Sciatic nerve (tissue), 2 donors: ENCODE measurements around the gene MSRB1. TPM values are rescaled to one million over a fixed set of nuclear protein-coding genes. Genes with fewer than 3 reads are reported as not detected.
A peak's percentile ranks its signal among the peaks of the same experiment; 100 is the strongest.

Source experiments
- ATAC-seq: fragments of 200-7000 bp; cut with Tn5 transposase; one replicate; pipeline ENCODE4 v1.9.1; 2020; ENCODE audit warnings: mild to moderate bottlenecking, moderate library complexity
- DNase-seq: peaks from one replicate; pipeline ENCODE4 v3.0.0-alpha.2; 2020; ENCODE audit warnings: low spot score
- intact Hi-C: fragments of 100-400 bp; cut with DNase I; formaldehyde crosslinking; loops from one replicate; pipeline ENCODE4 v1.14.2; 2022
- total RNA-seq: library from RNA; stranded (reverse); fragmentation: NEBNext Ultra II Directional; extraction: Animal tissue kit (Norgen Biotek cat#: 25700); gene quantifications from one replicate; pipeline ENCODE4 v1.2.1, GENCODE V29; 2021
- donor health status: DM: no; HTN: no; CAD: no.
- donor health status: DM: no; HTN: no; CAD: no.

The MSRB1 gene
- total RNA-seq, 1 donor from 2014 or later = 16.0 TPM

- no peak for ATAC-seq
- no peak for DNase-seq
- intact Hi-C loops = loop anchor here (5.0 kb wide), 1 partner anchor 732 kb away; no protein-coding TSS in a partner anchor
Observed at GRCh38 chr16:1980030-1980769, 37.2 kb upstream of the MSRB1 start.

DNA sequence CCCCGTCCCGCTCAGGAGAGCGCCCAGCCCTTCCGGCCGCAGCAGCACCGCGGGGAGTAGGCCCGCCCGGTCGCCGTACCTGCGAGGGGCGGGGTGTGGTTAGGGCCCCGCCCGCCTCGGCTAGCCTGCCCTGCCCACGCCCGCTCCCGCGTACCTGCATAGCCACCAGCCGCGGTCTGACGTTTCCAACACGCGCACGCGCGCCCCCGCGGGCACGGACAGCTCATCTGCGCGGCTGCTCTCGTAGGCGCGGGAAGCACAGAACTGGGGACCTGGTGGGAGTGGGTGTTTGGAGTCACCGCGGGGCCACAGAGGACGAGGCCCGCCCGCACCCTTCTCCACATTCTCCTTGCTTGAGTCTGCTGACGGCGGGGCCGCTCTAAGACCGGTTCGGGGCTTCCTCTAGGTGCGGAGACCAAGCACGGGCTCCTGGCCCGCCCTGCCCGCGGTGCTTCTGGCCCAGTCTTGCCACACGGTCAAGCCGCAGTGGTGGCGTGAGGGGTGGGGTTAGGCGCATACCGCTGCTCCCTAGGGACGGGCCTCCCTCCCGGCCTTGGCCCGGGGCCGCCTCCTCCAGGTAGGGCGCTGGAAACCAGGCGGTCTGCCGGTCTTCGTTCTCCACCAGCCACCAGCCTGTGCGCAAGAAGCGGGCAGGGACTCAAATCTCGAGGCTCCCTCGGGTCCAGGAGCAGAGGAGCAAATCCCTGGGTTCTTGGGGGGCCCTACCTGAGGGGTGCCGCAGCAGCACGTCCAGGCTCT lies 36.5 kb upstream of the MSRB1 start:
- intact Hi-C loops = loop anchor here (2.0 to 5.0 kb wide), 2 partner anchors 19 to 733 kb away; no protein-coding TSS in a partner anchor
- ATAC-seq = no peak
- DNase-seq = no peak

DNA sequence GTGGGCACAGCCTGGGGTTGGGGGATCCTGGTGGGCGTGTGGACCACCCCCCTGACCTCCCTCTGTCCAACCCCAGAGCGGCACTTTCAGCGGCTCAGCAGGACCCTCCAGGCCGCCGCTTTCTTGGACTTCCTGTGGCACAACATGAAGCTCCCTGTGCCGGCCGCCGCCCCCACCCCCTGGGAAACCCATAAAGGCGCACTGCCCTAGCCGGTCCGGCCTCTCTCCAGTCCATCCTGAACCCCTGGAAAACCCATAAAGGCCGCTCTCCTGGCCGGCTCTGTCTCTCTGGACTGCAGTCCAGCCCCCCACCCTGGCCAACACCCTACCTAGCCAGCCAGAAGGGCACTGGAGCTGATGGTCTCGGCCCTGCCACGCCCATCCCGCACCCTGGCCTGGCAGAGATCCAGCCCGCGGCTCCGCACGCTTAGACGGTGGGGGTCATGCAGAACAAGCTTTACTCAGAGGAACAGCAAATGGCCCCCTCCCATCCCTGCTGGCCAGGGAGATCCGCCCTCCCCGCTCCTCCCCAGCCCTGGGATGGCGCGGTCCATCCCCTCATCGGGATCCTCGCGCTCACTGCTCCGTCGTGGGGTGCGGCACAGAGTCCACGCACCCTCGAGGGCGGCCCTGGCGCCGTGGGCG lies 35.6 kb upstream of the MSRB1 start:
- intact Hi-C loops = loop anchor here (2.0 kb wide), 1 partner anchor 18 kb away; no protein-coding TSS in a partner anchor
- ATAC-seq = no peak

GRCh38 chr16:1977875-1978268 lies 34.9 kb upstream of the MSRB1 start:
- DNase-seq = no peak
- ATAC-seq = no peak
- intact Hi-C loops = loop anchor here (2.0 kb wide), 1 partner anchor 17 kb away; no protein-coding TSS in a partner anchor

More for the DNA sequence above, 35.6 kb upstream of the MSRB1 start:
- DNase-seq = no peak

DNA sequence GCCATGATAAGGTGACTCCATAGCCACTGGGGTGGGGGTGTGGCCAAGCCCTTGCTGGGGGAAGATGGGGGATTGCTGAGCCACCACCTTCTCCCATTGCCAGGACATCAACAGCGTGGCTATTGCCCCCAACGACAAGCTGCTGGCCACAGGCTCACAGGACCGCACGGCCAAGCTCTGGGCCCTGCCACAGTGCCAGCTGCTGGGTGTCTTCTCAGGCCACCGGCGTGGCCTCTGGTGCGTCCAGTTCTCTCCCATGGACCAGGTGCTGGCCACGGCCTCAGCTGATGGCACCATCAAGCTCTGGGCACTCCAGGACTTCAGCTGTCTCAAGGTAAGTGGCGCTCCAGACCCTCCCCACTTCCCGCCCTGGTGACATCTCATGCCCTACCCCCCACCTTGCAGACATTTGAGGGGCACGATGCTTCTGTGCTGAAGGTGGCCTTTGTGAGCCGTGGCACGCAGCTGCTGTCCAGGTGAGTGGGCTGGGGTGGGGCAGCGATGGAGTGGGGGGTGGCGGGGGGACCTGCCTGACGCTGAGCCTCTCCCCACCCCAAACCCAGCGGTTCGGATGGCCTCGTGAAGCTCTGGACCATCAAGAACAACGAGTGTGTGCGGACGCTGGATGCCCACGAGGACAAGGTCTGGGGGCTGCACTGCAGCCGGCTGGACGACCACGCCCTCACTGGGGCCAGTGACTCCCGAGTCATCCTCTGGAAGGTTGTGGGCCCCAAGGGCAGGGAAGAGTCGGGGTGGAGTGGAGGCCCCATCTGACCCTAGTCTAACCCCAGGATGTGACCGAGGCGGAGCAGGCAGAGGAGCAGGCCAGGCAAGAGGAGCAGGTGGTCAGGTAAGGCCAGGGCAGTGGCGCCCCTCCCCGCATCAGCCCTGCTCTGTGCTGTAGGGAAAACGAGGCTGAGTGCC lies 34.2 kb upstream of the MSRB1 start:
- DNase-seq (no peak), ATAC-seq (no peak)
- intact Hi-C loops = no loop called here

DNA sequence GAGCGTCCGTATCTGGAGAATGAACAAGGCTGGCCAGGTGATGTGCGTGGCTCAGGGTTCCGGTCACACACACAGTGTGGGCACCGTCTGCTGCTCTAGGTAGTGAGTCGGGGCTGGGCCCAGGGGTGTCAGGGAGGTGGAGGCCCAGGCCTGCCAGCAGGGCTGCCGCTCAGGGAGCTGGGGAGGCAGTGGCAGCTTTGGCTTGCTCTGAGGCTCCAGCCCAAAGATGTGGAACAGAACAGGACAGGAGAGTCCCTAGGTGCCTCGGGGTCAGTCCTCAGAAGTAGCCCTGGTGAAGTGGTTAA lies 33.2 kb upstream of the MSRB1 start:
- ATAC-seq (no peak), DNase-seq (no peak)
- intact Hi-C loops = no loop called here

GRCh38 chr16:1975432-1976215 lies 32.6 kb upstream of the MSRB1 start:
- intact Hi-C loops = no loop called here
- DNase-seq (no peak), ATAC-seq (no peak)

DNA sequence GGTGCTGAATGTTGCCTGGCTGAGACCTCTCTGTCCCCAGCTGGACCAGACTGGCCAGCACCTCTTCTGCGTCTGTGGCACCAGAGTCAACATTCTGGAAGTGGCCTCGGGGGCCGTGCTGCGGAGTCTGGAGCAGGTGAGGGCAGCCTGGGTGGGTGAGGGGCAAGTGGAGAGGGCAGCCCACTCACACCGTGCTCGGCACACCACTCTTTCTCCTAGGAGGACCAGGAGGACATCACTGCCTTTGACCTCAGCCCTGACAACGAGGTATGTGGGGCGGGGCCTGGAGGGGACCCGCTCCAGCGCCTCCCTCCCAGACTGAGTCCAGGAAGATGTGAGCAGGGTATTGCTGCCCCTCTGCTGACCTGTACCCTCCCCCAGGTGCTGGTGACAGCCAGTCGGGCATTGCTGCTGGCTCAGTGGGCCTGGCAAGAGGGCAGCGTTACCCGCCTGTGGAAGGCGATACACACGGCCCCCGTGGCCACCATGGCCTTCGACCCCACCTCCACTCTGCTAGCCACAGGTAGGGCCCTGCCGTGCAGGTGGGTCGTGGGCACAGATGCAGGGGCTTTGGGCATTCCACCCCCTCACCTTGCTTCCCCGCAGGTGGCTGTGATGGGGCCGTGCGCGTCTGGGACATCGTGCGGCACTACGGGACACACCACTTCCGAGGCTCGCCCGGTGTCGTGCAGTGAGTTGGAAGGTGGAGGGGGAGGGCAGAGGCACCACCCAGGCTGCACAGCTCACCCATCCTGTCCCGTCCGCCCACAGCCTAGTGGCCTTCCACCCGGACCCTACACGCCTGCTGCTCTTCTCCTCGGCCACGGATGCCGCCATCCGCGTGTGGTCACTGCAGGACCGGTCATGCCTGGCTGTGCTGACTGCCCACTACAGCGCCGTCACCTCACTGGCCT lies 31.4 kb upstream of the MSRB1 start:
- DNase-seq = no peak
- intact Hi-C loops = no loop called here
- ATAC-seq = no peak

DNA sequence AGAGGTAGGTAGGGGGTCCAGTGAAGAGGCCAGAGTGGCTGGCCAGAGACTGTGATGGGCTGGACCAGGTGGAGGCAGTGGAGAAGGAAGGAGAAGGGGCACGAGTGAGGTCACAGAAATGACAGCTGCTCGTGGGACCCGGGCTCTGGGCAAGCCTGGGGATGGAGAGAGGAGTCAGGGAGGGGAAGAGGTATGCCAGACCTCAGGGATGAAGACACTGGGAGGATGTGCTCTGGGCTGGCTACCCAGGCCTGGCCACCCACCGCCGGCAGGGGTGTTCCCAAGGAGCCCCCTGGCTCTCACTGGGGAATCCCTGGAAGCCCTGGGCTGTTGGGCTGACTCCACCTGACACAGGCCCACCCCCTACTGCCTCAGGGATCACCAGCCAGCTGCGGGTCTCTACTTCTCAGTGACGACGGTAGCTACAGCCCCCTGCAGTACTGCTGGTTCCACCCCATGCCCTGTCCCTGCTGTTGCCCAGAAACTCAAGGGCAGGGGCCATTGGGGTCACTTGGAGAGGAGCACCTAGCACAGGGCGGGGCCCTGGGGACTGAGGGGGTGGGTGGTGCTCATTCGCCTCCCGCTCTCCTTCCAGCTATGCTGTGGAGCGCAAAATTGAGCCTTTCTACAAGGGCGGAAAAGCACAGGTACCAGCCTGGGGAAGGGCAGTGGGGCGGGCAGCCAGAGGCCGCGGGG lies 30.6 kb upstream of the MSRB1 start:
- DNase-seq = no peak
- intact Hi-C loops = no loop called here
- no peak for ATAC-seq

DNA sequence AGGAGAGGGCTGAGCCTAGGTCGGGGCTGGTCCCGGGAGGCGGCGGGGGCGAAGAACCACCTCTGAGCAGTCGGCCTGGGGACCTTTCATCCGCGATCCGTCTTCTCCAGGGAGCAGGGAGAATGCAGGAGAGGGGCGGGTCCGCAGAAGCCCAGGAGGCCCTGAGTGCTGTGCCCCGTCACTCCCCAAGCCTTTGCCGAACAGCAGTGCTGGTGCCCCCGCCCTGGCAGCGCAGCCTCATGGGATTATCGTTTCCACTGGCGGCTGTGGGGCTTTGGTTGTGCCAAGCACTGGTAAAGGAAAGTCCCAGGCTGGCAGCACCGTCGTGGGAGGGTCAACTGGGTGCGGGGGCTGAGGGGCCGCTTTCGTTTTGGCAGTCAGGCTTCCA lies 29.5 kb upstream of the MSRB1 start:
- ATAC-seq = no peak
- DNase-seq = no peak
- intact Hi-C loops = no loop called here

- peak; percentile 95 for ATAC-seq
- peak; percentile 95 for DNase-seq
- intact Hi-C loops = no loop called here
Observed at GRCh38 chr16:1971796-1972489, 28.9 kb upstream of the MSRB1 start, which contains the start of gene TBL3. Gene TBL3, plus strand, starts transcription at chr16:1972053. Its CDS starts 112 bp downstream, at chr16:1972165.

DNA sequence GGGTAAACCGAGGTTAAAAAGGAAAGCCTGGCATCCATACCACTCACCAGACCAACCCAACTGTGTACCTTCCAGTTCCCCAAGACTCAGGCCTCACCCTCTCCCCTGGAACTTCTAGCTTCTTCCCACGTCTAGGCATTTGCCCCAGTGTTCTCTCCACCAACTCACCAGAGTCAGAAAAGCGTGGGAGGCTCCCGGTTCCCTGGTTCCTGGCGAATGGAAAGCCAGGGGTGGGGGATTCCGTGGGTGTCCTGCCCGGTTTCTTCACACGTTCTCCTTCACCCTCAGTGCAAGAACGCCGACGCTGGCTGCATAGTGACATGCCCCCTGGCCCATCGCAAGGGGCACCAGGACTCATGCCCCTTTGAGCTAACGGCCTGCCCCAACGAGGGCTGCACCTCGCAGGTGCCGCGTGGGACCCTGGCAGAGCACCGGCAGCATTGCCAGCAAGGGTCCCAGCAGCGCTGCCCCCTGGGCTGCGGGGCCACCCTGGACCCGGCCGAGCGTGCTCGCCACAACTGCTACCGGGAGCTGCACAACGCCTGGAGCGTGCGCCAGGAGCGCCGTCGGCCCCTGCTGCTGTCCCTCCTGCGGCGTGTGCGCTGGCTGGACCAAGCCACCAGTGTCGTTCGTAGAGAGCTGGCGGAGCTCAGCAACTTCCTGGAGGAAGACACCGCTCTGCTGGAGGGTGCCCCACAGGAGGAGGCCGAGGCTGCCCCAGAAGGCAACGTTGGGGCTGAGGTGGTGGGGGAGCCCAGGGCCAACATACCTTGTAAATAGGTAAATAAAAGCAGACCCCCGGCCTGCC lies 25.4 kb upstream of the MSRB1 start:
- no peak for DNase-seq
- ATAC-seq = no peak
- intact Hi-C loops = no loop called here

- no peak for DNase-seq
- no peak for ATAC-seq
- intact Hi-C loops = no loop called here
Observed at GRCh38 chr16:1966460-1966859, 23.5 kb upstream of the MSRB1 start, which contains the start of gene RNF151. Gene RNF151, plus strand, starts transcription at chr16:1966856. Its CDS starts 26 bp downstream, at chr16:1966882.

DNA sequence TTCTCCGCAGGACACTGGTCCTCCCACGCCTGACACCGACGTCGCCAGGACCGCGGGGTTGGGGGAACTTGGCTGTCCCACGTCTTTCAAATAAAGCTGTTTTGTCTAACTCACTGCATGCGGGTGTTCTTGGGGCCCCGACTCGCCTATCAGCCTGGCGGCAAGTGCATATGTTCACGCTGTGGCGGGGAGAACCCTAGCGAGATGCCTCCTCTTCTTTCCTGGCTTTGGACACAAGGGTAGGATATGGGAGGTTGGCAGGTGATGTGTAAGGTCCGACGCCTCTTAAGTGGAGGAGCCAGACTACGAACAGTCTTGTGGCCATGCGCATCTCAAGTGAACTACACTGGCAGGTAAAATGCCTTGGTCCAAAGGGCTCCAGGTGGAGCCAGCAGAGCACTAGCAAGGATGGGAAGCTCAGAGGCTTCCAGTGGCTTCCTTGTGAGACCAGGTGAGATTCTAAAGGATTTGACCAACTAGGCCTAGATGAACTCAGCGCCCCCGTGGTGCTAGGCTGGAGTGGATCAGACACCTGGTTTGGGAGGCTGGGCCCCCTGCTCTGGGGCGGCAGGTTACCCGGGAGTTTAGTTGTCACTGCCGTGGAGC lies 22.5 kb upstream of the MSRB1 start:
- DNase-seq = no peak
- no peak for ATAC-seq
- intact Hi-C loops = no loop called here
